Astrocyte (in vitro differentiated cells and primary cell): ENCODE results near the gene NELFB.
A peak's percentile ranks its signal among the peaks of the same experiment; 100 is the strongest.

Experiments used
- EZH2 ChIP-seq: IDR thresholded peaks from 2 replicates; pipeline ENCODE4 v1.6.1; 2012; ENCODE audit warnings: mild to moderate bottlenecking, low read length, inconsistent platforms; ENCODE audit not compliant: insufficient read depth
- TF ChIP-seq, protein P1 (sequence below): IDR thresholded peaks from 2 replicates; pipeline ENCODE4 v1.5.1; 2011; ENCODE audit warnings: low read depth, mild to moderate bottlenecking, inconsistent platforms, low read length, moderate library complexity; ENCODE audit not compliant: insufficient read depth

- TF ChIP-seq, protein P1, sequence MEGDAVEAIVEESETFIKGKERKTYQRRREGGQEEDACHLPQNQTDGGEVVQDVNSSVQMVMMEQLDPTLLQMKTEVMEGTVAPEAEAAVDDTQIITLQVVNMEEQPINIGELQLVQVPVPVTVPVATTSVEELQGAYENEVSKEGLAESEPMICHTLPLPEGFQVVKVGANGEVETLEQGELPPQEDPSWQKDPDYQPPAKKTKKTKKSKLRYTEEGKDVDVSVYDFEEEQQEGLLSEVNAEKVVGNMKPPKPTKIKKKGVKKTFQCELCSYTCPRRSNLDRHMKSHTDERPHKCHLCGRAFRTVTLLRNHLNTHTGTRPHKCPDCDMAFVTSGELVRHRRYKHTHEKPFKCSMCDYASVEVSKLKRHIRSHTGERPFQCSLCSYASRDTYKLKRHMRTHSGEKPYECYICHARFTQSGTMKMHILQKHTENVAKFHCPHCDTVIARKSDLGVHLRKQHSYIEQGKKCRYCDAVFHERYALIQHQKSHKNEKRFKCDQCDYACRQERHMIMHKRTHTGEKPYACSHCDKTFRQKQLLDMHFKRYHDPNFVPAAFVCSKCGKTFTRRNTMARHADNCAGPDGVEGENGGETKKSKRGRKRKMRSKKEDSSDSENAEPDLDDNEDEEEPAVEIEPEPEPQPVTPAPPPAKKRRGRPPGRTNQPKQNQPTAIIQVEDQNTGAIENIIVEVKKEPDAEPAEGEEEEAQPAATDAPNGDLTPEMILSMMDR = no peak
- TF ChIP-seq EZH2 = peak; percentile 26
Measured at GRCh38 chr9:137303893-137304382, 48.8 kb downstream of the NELFB start.
